Lung (tissue), 12 donors: ENCODE results near the gene SUSD1. TPM values are rescaled to one million over a fixed set of nuclear protein-coding genes. Genes with fewer than 3 reads are reported as not detected.

ENCODE experiments used
- ATAC-seq: fragments of 200-7000 bp; cut with Tn5 transposase; one replicate; pipeline ENCODE4 v1.9.1; 2020; ENCODE audit warnings: moderate number of reproducible peaks; ENCODE audit not compliant: insufficient read depth, low FRiP score
- DNase-seq, 3 donors: peaks; one replicate each; pipeline ENCODE4 v3.0.0-alpha.2; 2013 to 2017
- H3K27ac ChIP-seq, 2 donors: one replicate each; pipeline ENCODE4 v1.5.1; 2013; ENCODE audit warnings: mild to moderate bottlenecking in 2 of 2, moderate library complexity in 2 of 2, control low read depth in 1 of 2, inconsistent platforms in 1 of 2, low read depth in 1 of 2, low read length in 1 of 2
- H3K27me3 ChIP-seq, 3 donors: one replicate each; pipeline ENCODE4 v1.5.1; 2013; ENCODE audit warnings: low read length in 2 of 3; ENCODE audit not compliant: control insufficient read depth in 3 of 3, insufficient read depth in 3 of 3
- H3K36me3 ChIP-seq, 4 donors: one replicate each; pipeline ENCODE4 v1.5.1; 2013; ENCODE audit warnings: low read length in 4 of 4, mild to moderate bottlenecking in 1 of 4, moderate library complexity in 1 of 4; ENCODE audit not compliant: control insufficient read depth in 4 of 4, insufficient read depth in 4 of 4
- H3K4me1 ChIP-seq, 5 donors: one replicate each; pipeline ENCODE4 v1.5.1; 2013; ENCODE audit warnings: low read length in 5 of 5, mild to moderate bottlenecking in 2 of 5, moderate library complexity in 1 of 5; ENCODE audit not compliant: control insufficient read depth in 5 of 5, insufficient read depth in 5 of 5
- H3K4me3 ChIP-seq: one replicate; pipeline ENCODE4 v1.5.1; 2013; ENCODE audit warnings: mild to moderate bottlenecking, control low read depth, moderate library complexity
- H3K9ac ChIP-seq, 2 donors: one replicate each; pipeline ENCODE4 v1.5.1; 2013; ENCODE audit warnings: low read length in 2 of 2, control low read depth in 1 of 2; ENCODE audit not compliant: insufficient read depth in 1 of 2
- H3K9me3 ChIP-seq, 4 donors: one replicate each; pipeline ENCODE4 v1.5.1; 2013; ENCODE audit warnings: low read length in 3 of 4, mild to moderate bottlenecking in 1 of 4, moderate library complexity in 1 of 4; ENCODE audit not compliant: control insufficient read depth in 4 of 4, insufficient read depth in 3 of 4
- CTCF ChIP-seq: IDR thresholded peaks from 2 replicates; pipeline ENCODE4 v1.5.1; 2012; ENCODE audit warnings: mild to moderate bottlenecking; ENCODE audit errors: control extremely low read depth, extremely low read depth
- WGBS, 2 donors: extraction: QIAGEN DNeasy Blood & Tissue Kit; methylation state at CpG; one replicate each; pipeline ENCODE4 v1.1.7; 2013; 5-methylcytosine and 5-hydroxymethylcytosine counted together
- polyA plus RNA-seq, 2 donors: library from polyadenylated mRNA; stranded (reverse); fragments of 200-250 nt; gene quantifications; one replicate each; pipeline ENCODE4 v1.2.1, GENCODE V29; 2013
- total RNA-seq, 2 donors: library from RNA; depleted of rRNA in 1 of 2; stranded (reverse); fragments of >200 nt in 1 of 2; gene quantifications; one replicate each; pipeline ENCODE4 v1.2.1, GENCODE V29; 2014 to 2021
- donor health status: control.
- donor health status: control.
- donor health status: Bipolar disorder and iron deficiency.
- donor health status: healthy.
- donor health status: DM: yes; HTN: yes; CAD: no.

The SUSD1 gene
- total and polyA plus RNA-seq, 4 donors: 4.4 to 26.6 (median 21.1) TPM

GRCh38 chr9:112005939-112006338 is 169.2 kb downstream of the SUSD1 start:
- H3K4me1 ChIP-seq: peaks cover 0 to 9% (median 0%) of the 10 kb centered on the region in 5 donors
- 57 to 62% methylated on average over 8 of the region's 8 CpGs for WGBS, 2 donors
- H3K27ac ChIP-seq: no peak overlapping the region
- no peak for TF ChIP-seq CTCF
- no peaks in the 10 kb centered on the region for H3K27me3 ChIP-seq
- no peak overlapping the region for H3K9ac ChIP-seq
- H3K9me3 ChIP-seq: no peaks in the 10 kb centered on the region
- DNase-seq: no peak
- no peak overlapping the region for H3K4me3 ChIP-seq
- no peak for ATAC-seq
- H3K36me3 ChIP-seq: no peaks in the 10 kb centered on the region

GRCh38 chr9:112003538-112003937 is 171.6 kb downstream of the SUSD1 start:
- TF ChIP-seq CTCF: no peak
- no peak for DNase-seq
- Histone ChIP-seq H3K4me3 (no peak overlapping the region), H3K9ac (no peak overlapping the region), H3K36me3 (no peaks in the 10 kb centered on the region), H3K4me1 (peaks cover 0 to 9% (median 0%) of the 10 kb centered on the region in 5 donors), H3K27ac (no peak overlapping the region), H3K27me3 (no peaks in the 10 kb centered on the region), H3K9me3 (no peaks in the 10 kb centered on the region)
- WGBS, 2 donors: 90 to 95% methylated on average over 4 of the region's 4 CpGs
- ATAC-seq: no peak

GRCh38 chr9:112002847-112003457 is 172.1 kb downstream of the SUSD1 start:
- Histone ChIP-seq H3K27me3 (no peaks in the 10 kb centered on the region), H3K9ac (no peak overlapping the region), H3K27ac (no peak overlapping the region), H3K36me3 (no peaks in the 10 kb centered on the region), H3K4me3 (no peak overlapping the region), H3K4me1 (peaks cover 0 to 9% (median 0%) of the 10 kb centered on the region in 5 donors), H3K9me3 (no peaks in the 10 kb centered on the region)
- WGBS, 2 donors: 91 to 94% methylated on average over 11 of the region's 11 CpGs
- no peak for TF ChIP-seq CTCF
- no peak for DNase-seq
- no peak for ATAC-seq
